GM18858 (cell line): Measurements from ENCODE around the gene C1orf52.
A peak's percentile ranks its signal among the peaks of the same experiment; 100 is the strongest.
"Not testable (repeated sequence)": the region's sequence is repeated elsewhere in the genome, so short reads cannot be mapped to it uniquely, and the experiment has no call there.

Experiments used
- ATAC-seq: cut with Tn5 transposase; IDR thresholded peaks from one replicate; pipeline ENCODE4 v1.9.1; 2021; ENCODE audit not compliant: unreplicated experiment

The C1orf52 gene

DNA sequence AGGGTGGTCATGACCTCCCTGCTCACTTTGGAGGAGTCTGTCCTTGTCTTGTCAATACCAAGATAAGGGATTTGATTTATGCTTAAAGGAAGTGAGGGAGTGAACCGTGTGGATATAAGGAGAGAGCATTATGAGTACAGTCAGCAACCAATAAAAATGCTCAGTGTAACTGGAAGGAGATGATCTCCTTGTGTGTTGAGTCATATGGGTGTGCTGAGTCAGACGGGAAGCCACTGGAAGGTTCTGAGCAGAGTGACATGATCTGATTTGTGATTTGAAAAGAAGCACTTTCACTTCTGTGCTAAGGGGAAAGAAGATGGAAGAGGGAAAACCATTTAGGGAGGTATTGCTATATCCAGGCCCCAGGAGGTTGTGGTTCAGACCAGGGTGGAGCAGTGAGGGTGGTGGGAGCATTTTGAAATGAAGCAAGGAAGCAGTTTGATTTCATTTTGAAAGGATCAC is 19.4 kb upstream of the C1orf52 start:
- peak; percentile 24 for ATAC-seq

DNA sequence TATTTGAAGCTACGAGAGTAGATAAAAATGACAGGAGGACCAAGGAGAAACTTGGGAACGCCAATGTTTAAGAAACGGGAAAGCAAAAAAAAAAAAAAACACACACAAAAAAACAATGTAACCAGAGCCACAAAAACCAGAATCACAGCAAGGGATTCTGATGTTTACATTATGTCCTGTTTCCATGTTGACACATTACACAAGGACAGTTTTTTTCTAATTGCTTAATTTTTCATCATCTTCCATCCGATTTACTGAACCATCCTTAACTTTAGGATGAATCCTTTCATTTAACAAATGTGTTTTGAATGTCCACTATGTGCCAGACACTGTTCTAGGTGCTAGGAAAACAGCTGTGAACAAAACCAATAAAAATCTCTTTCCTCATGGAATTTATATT is 18.3 kb upstream of the C1orf52 start:
- no peak for ATAC-seq

DNA sequence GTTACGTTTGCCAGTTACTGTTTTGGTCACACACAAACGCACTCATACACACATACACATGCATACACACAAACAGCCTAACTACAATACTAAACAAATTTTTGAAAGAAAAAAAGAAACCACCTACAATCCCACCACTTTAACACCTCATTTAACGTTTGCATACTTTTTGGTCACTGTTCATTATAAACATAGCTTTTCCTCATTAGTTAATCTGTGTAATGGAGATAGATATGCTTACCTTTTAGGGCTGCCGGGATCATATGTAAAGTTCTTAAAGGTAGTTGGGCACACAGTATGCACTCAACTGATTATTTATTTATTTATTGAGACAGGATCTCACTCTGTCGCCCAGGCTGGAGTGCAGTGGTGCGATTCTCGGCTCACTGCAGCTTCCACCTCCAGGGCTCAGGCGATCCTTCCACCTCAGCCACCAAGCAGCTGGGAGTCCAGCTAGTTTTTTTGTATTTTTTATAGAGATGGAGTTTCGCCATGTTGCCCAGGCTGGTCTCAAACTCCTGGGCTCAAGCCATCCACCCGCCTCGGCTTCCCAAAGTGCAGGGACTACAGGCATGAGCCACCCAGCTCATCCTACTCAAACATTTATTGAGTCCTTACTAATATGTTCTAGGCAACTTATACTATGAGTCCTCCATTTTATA is 17.6 kb upstream of the C1orf52 start:
- ATAC-seq, result no peak

DNA sequence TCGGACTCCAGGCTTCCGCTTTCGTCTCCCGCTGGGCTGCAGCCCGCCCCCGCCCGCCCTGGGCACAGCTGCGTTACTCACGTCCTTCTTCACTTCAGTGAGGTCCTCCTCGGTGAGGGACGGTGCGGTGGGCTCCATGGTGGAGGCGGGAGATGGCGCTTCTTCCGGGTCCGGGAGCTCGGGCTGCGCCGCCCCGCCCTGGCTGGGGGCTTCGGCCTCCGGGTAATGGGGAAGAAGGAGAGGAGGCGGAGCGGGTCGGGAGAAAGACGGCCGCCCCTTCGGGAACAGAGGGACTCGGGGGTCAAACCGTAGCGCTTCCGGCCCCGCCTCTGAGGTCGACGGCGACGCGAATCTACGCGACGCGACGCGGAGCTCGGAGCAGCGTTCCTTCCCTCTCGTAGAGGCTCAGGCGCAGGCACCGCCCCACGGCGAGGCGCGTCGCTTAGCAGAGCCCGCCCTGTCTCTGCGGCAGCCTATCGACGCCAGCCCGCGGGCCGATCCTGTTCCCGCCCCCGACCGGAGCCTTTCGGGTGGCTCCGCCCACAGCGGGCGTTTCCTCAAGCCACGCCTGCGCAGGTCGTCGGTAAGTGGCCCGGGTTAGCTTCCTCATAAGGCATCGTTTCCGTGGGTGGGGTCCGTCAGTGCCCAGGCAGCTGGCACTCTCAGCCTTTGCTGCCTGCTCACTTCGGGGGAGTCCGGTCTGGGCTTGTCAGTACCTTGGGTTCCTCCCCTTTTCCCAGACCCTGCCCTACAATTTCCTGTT is 16.9 kb upstream of the C1orf52 start, which contains the start of gene BCL10:
Gene BCL10 (minus strand): TSS at position 418 of the 763 bp plus-strand sequence. CDS start 280 bp downstream, at position 138.
- ATAC-seq, result peak; percentile 91

DNA sequence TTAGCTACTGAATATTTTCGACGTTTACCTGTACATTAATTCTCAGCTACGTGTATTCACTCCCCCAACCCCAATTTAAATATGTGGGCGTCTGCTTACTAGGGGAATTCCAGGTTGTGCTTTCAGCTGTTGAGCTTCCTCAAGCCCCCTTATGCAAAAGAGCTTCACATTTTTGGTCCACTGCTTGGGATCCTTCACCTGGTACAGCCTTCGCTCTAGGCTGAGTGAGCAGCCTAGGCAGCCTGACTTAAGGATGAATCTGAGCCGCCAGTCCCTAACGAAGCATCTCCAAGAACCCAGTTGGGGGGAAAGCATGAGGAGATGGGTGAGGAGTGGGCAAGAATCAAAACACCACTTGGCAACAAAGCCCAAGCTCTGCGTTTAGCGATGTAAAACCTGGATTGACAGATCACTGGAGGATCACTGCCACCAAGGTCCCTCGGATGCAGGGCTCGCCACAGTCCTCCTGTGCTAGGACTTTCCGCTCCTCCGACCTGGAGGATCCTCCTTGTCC is 16.3 kb upstream of the C1orf52 start:
- ATAC-seq, result no peak

DNA sequence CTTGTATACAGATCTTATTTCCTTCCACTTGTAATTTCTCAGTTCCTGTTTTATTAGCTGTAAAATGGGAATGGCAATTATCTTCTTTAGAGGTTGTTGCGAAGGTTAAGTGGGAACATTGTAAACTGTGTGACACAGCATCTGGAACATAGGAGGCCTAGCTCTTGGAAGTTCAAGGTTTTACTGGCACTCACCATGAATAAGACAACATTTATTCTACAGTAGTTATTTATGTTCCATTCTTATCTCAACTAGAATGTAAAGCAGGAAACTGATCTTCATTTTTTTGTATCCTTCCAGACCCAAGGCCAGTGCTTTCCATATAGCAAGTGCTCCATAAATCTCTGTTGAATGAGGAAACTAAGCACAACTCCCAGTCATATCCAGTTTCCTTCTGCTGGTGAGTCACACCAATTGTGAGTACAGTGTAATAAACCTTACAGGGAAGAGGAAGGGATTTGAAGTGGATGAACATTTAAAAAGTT is 15.5 kb upstream of the C1orf52 start:
- no peak for ATAC-seq

DNA sequence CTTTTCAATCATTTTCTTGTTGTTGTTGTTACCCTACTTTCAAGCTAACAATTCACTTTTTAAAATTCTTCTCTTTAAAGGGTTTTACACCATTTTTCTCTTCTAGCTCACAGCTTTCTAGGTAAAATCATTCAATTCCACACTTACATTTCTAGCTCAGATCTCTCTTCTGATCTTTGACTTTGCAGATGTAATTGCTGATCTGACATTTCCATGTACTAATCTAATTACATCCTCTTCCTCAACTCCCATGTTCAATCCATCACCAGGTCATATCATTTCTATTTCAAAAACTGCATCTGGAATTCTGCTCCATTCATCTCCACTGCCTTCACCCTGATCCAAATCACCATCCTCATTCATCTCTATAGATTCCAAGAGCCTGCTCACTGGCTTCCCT is 13.9 kb upstream of the C1orf52 start:
- no peak for ATAC-seq

GRCh38 chr1:85268801-85269585 is 9.5 kb upstream of the C1orf52 start:
- ATAC-seq, result no peak

DNA sequence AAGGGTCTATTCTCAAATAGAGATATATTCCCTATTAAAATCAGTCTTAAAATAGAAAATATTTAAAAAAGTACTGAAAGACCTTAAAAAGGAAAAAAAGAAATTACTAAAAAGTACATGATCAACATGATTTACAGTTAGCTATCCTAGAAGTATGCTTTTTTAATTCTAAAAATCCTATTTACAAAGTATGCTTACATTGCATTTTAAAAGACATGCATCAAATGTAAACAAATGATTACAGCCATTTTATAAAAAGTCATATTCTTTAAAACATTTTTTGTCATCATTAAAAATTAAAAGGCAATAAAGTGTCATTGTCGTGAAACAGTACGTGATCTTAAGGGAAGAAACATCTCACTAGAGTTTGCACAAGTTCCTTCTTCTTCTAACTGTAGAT is 7.9 kb upstream of the C1orf52 start:
- no peak for ATAC-seq

GRCh38 chr1:85264150-85264549 is 4.7 kb upstream of the C1orf52 start:
- ATAC-seq, result no peak

DNA sequence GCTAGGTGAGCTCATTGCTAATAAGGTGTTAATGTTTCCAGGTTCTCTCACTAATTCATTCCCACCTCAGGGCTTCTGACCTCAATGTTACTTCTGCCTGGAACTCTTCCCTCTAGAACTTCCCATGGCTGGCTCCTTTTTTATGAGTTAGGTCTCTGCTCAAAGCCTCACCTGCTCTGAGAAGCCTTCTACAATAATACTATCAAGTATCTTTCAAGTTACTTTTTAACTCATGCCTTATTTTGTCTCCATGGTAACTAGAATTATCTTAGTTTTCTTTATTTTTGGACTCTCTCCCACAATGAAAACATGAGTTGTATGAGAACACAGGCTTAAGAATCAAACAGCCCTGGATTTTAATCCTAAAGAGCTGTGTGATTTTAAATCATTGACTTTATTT is 3.5 kb upstream of the C1orf52 start:
- ATAC-seq, result no peak

GRCh38 chr1:85259912-85260274 is 431 bp upstream of the C1orf52 start:
- no peak for ATAC-seq

GRCh38 chr1:85258536-85259117 is 835 bp downstream of the C1orf52 start:
- no peak for ATAC-seq

GRCh38 chr1:85249042-85249441 is 10.4 kb downstream of the C1orf52 start:
- not testable (repeated sequence) for ATAC-seq

DNA sequence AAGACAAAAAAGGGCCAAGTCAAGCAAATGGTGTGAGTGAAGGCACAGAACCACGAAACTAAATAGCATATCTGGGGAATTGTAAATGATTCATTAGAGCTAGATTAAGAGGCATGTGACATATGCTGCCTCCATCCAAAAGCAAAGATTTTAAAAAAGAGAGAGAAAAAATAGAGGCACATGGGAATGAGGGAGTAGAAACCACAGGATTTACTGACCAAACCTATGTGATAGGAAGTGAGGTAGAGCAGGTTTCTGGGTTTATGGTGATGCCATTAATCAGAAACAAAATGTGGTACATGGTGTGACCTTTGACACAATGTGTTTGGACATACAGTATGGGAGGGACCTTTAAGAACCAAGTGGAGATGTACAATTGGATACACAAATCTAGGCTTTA is 13.6 kb downstream of the C1orf52 start:
- ATAC-seq, result no peak

- no peak for ATAC-seq
Observed at GRCh38 chr1:85245456-85245855, 14.0 kb downstream of the C1orf52 start.

GRCh38 chr1:85244271-85245061 is 15.0 kb downstream of the C1orf52 start:
- ATAC-seq, result no peak

DNA sequence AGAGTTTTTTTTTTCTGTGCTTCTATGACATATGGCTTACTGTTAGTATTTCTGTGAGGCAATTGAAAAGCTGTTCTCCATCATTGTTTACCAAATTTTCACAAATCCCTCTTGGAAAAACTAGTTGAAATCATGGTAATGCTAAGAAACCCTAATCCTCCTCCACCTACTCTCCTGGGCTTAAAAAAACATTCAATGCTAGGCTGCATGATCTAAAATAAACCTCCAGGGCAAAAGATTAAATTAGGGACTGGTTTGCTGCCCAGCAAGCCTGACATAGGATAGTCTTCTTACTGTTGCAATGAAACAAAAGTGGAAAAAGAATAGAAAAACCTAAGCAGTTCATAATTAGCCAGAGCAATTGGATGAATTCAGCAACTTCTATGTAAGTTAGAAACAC is 16.1 kb downstream of the C1orf52 start:
- no peak for ATAC-seq

DNA sequence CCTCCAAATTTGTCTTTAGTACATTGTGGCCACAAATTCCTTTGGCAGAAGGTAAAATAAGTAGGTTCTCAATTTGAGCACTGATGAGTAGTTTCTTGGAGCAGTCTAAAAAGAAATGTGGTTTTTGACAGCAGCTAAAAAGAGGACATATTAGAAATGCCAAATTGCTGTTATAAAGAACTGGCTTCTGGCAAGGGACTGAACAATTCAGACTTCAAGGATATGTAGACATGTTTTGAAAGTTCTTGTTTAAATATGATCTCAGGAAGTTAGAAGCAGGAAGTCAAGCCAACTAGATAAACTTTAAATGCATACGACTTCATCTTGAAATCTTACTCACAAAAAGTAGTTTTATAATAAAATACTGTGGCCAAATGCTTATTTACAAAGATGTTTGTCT is 18.8 kb downstream of the C1orf52 start:
- ATAC-seq, result no peak

DNA sequence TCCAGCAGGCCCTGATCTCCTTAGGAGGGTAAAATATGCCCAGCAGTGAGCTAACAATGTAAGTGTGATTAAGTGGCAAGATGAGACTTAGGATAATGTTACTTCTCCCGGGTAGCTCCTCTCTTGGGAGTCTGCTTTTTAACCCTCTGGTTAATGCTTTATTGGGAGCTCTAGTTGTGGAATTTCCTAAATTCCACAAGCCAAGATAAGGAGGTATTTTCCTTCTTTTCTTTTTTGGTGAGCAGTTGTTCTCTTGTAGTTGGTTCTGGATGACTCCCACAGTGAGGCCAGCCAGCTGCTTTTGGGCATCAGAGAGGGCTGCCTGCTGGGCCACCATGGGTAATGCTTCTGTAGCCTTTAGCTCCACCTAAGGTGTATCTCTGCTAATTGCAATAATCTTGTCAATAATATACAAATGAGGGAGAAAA is 19.3 kb downstream of the C1orf52 start:
- ATAC-seq, result no peak
